Loucy (cell line): ENCODE data around the gene SEMA6B.

Experiments used
- H2AFZ ChIP-seq: fragments of 200-600 bp; sonication (generic); 2 replicates; pipeline ENCODE4 v1.6.0; 2016; ENCODE audit warnings: antibody characterized with exemption, mild to moderate bottlenecking, low read length, moderate library complexity
- H3F3A ChIP-seq: fragments of 200-600 bp; 2 replicates; pipeline ENCODE4 v1.6.0; 2016; ENCODE audit warnings: antibody characterized with exemption, low read depth, mild to moderate bottlenecking
- H3K27me3 ChIP-seq: fragments of 200-600 bp; sonication (generic); 2 replicates; pipeline ENCODE4 v1.6.1; 2014; ENCODE audit warnings: low read length, mild to moderate bottlenecking; ENCODE audit not compliant: insufficient read depth, poor library complexity, severe bottlenecking
- H3K36me3 ChIP-seq: fragments of 200-600 bp; sonication (generic); 2 replicates; pipeline ENCODE4 v1.6.1; 2016; ENCODE audit warnings: low read length; ENCODE audit not compliant: insufficient read depth
- H3K4me1 ChIP-seq: fragments of 200-600 bp; sonication (generic); 2 replicates; pipeline ENCODE4 v1.5.1; 2014; ENCODE audit warnings: low read length, mild to moderate bottlenecking; ENCODE audit not compliant: insufficient read depth, poor library complexity, severe bottlenecking
- H3K4me2 ChIP-seq: fragments of 200-600 bp; sonication (generic); 2 replicates; pipeline ENCODE4 v1.6.0; 2014; ENCODE audit warnings: antibody characterized with exemption, low read length, low read depth, mild to moderate bottlenecking; ENCODE audit not compliant: poor library complexity, severe bottlenecking
- H3K4me3 ChIP-seq: fragments of 200-600 bp; sonication (generic); 2 replicates; pipeline ENCODE4 v1.5.1; 2014; ENCODE audit warnings: low read length, mild to moderate bottlenecking, mixed read lengths; ENCODE audit not compliant: poor library complexity, severe bottlenecking
- H3K79me2 ChIP-seq: fragments of 200-600 bp; sonication (generic); 2 replicates; pipeline ENCODE4 v1.6.1; 2014; ENCODE audit warnings: low read length; ENCODE audit not compliant: insufficient read depth
- H3K9ac ChIP-seq: fragments of 200-600 bp; sonication (generic); 2 replicates; pipeline ENCODE4 v1.6.0; 2014; ENCODE audit warnings: mild to moderate bottlenecking, low read depth, low read length, moderate library complexity; ENCODE audit not compliant: poor library complexity, severe bottlenecking
- H3K9me2 ChIP-seq: fragments of 200-600 bp; sonication (generic); replicated peaks from 2 replicates; pipeline ENCODE4 v1.6.1; 2016; ENCODE audit warnings: low read depth, low read length, mixed read lengths
- H3K9me3 ChIP-seq: fragments of 200-600 bp; sonication (generic); 2 replicates; pipeline ENCODE4 v1.6.1; 2014; ENCODE audit warnings: mild to moderate bottlenecking, antibody characterized with exemption, low read length, low read depth; ENCODE audit not compliant: insufficient read depth
- H4K20me1 ChIP-seq: fragments of 200-600 bp; sonication (generic); 2 replicates; pipeline ENCODE4 v1.6.0; 2014; ENCODE audit warnings: antibody characterized with exemption, low read length, mild to moderate bottlenecking; ENCODE audit not compliant: insufficient read depth, poor library complexity, severe bottlenecking
- CTCF ChIP-seq: fragments of 200-600 bp; sonication (generic); conservative IDR thresholded peaks from 2 replicates; pipeline ENCODE4 v1.5.1; 2014; ENCODE audit warnings: mild to moderate bottlenecking, antibody characterized with exemption, low read length
- EZH2phosphoT487 ChIP-seq: fragments of 200-600 bp; IDR thresholded peaks from 2 replicates; pipeline ENCODE4 v1.6.1; 2018; ENCODE audit warnings: antibody characterized with exemption, mild to moderate bottlenecking, moderate library complexity, borderline replicate concordance

SEMA6B gene

GRCh38 chr19:4588291-4588761 is 28.8 kb upstream of the SEMA6B start:
- Histone ChIP-seq H3K36me3 (no peaks in the 10 kb centered on the region), H3K27me3 (no peaks in the 10 kb centered on the region), H3F3A (no peaks in the 10 kb centered on the region), H2AFZ (no peak overlapping the region), H3K9me2 (no peaks in the 10 kb centered on the region), H4K20me1 (no peaks in the 10 kb centered on the region), H3K9ac (no peak overlapping the region), H3K4me1 (peaks cover 5% of the 10 kb centered on the region), H3K79me2 (no peaks in the 10 kb centered on the region), H3K4me2 (no peak overlapping the region), H3K9me3 (no peaks in the 10 kb centered on the region), H3K4me3 (no peak overlapping the region)
- no peak for TF ChIP-seq CTCF
- no peak for TF ChIP-seq EZH2phosphoT487

GRCh38 chr19:4587527-4587926 is 28.0 kb upstream of the SEMA6B start:
- no peaks in the 10 kb centered on the region for H3K79me2 ChIP-seq
- H3K9ac ChIP-seq = no peak overlapping the region
- no peaks in the 10 kb centered on the region for H3K9me3 ChIP-seq
- H3K27me3 ChIP-seq = no peaks in the 10 kb centered on the region
- TF ChIP-seq EZH2phosphoT487 (no peak), CTCF (no peak)
- no peak overlapping the region for H3K4me2 ChIP-seq
- H4K20me1 ChIP-seq = no peaks in the 10 kb centered on the region
- peaks cover 5% of the 10 kb centered on the region for H3K4me1 ChIP-seq
- no peaks in the 10 kb centered on the region for H3K36me3 ChIP-seq
- no peaks in the 10 kb centered on the region for H3F3A ChIP-seq
- H2AFZ ChIP-seq = no peak overlapping the region
- H3K9me2 ChIP-seq = no peaks in the 10 kb centered on the region
- H3K4me3 ChIP-seq = no peak overlapping the region

GRCh38 chr19:4586691-4587090 is 27.2 kb upstream of the SEMA6B start:
- Histone ChIP-seq H3F3A (no peaks in the 10 kb centered on the region), H3K9ac (no peak overlapping the region), H3K9me2 (no peaks in the 10 kb centered on the region), H4K20me1 (no peaks in the 10 kb centered on the region), H3K4me2 (no peak overlapping the region), H3K27me3 (no peaks in the 10 kb centered on the region), H3K36me3 (no peaks in the 10 kb centered on the region), H3K4me1 (peaks cover 5% of the 10 kb centered on the region), H2AFZ (no peak overlapping the region), H3K79me2 (no peaks in the 10 kb centered on the region), H3K4me3 (no peak overlapping the region), H3K9me3 (no peaks in the 10 kb centered on the region)
- TF ChIP-seq EZH2phosphoT487 = no peak
- no peak for TF ChIP-seq CTCF
